ENCODE measurements around the gene ZNF784.

DNA sequence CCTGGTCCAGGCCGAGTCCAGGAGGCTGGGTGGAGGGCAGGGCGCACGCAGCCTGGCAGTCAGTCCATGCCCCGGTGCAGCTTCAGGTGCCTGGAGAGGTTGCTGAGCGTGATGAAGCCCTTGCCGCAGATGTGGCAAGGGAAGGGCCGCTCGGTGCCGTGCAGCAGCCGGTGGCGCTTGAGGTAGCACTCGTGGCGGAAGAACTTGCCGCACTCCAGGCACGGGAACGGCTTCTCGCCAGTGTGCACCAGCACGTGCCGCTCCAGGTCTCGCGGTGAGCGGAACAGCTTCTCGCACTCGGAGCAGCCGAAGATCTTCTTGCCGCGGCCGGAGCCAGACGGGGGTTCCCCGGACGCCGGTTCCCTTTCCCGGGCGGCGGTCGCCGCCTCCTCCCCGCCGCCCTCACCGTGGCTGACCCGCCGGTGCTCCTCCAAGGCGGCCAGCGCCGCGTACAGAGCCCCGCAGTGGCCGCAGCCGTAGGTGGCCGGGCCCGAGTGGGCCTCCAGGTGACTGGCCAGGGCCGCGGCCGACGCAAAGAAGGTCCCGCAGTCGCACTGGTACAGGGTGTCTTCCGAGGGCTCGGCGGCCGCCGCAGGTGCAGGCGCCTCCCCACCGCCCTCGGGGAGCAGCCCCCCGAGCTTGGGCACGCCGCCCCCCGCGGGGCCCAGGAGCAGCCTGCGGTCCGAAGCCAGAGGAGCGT is 31.8 kb downstream of the ZNF784 start:
- TF ChIP-seq, protein P1, sequence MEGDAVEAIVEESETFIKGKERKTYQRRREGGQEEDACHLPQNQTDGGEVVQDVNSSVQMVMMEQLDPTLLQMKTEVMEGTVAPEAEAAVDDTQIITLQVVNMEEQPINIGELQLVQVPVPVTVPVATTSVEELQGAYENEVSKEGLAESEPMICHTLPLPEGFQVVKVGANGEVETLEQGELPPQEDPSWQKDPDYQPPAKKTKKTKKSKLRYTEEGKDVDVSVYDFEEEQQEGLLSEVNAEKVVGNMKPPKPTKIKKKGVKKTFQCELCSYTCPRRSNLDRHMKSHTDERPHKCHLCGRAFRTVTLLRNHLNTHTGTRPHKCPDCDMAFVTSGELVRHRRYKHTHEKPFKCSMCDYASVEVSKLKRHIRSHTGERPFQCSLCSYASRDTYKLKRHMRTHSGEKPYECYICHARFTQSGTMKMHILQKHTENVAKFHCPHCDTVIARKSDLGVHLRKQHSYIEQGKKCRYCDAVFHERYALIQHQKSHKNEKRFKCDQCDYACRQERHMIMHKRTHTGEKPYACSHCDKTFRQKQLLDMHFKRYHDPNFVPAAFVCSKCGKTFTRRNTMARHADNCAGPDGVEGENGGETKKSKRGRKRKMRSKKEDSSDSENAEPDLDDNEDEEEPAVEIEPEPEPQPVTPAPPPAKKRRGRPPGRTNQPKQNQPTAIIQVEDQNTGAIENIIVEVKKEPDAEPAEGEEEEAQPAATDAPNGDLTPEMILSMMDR (IDR thresholded peaks at IDR 0.05; ENCODE audit: extremely low read depth in 1 of 2, insufficient read depth in 1 of 2, low read depth in 1 of 2, low read length in 2 of 2): no peak
- no peak for TF ChIP-seq JUN (IDR thresholded peaks at IDR 0.05; ENCODE audit: borderline replicate concordance, insufficient read depth, insufficient read length, low read depth)
- TF ChIP-seq POLR2AphosphoS5 (IDR thresholded peaks at IDR 0.05; ENCODE audit: insufficient read depth, low read depth, low read length): no peak

Data from endothelial cell of umbilical vein (primary cell).